Pons (tissue), 1 donor: Measurements from ENCODE around the gene PTPRN2.

Source experiments
- DNase-seq: peaks from one replicate; pipeline ENCODE4 v3.0.0-alpha.2; 2016; ENCODE audit warnings: low spot score

PTPRN2 gene

GRCh38 chr7:158073845-158074840 lies 513.5 kb downstream of the PTPRN2 start:
- DNase-seq = no peak

- DNase-seq = no peak
These were observed 514.5 kb downstream of the PTPRN2 start for GRCh38 chr7:158072991-158073730.

GRCh38 chr7:158070222-158070920 lies 517.3 kb downstream of the PTPRN2 start:
- DNase-seq = no peak

- DNase-seq = no peak
These were observed 518.8 kb downstream of the PTPRN2 start for GRCh38 chr7:158068853-158069252.

GRCh38 chr7:158067931-158068482 lies 519.6 kb downstream of the PTPRN2 start:
- no peak for DNase-seq

- no peak for DNase-seq
These were observed 520.2 kb downstream of the PTPRN2 start for GRCh38 chr7:158067219-158067930.

- no peak for DNase-seq
These were observed 521.5 kb downstream of the PTPRN2 start for GRCh38 chr7:158066085-158066484.

GRCh38 chr7:158065340-158065739 lies 522.3 kb downstream of the PTPRN2 start:
- DNase-seq = no peak

- DNase-seq = no peak
These were observed 523.0 kb downstream of the PTPRN2 start for GRCh38 chr7:158064631-158065030.

GRCh38 chr7:158063850-158064610 lies 523.6 kb downstream of the PTPRN2 start:
- no peak for DNase-seq

GRCh38 chr7:158062661-158063060 lies 525.0 kb downstream of the PTPRN2 start:
- no peak for DNase-seq

- no peak for DNase-seq
These were observed 525.6 kb downstream of the PTPRN2 start for GRCh38 chr7:158061884-158062656.

GRCh38 chr7:158061026-158061630 lies 526.5 kb downstream of the PTPRN2 start:
- no peak for DNase-seq

- no peak for DNase-seq
These were observed 527.4 kb downstream of the PTPRN2 start for GRCh38 chr7:158060216-158060615.

- no peak for DNase-seq
These were observed 530.2 kb downstream of the PTPRN2 start for GRCh38 chr7:158057446-158057845.

GRCh38 chr7:158056761-158057160 lies 530.9 kb downstream of the PTPRN2 start:
- no peak for DNase-seq

GRCh38 chr7:158055726-158056510 lies 531.7 kb downstream of the PTPRN2 start:
- DNase-seq = no peak

- no peak for DNase-seq
These were observed 533.0 kb downstream of the PTPRN2 start for GRCh38 chr7:158054611-158055010.

GRCh38 chr7:158054081-158054480 lies 533.5 kb downstream of the PTPRN2 start:
- no peak for DNase-seq
